ENCODE data around the gene CPNE5. TPM values are rescaled to one million over a fixed set of nuclear protein-coding genes. Genes with fewer than 3 reads are reported as not detected.

The CPNE5 gene
- total and polyA plus RNA-seq, 2 of the 4 experiments (the other 2 are of a cell fraction): 0.07 TPM; not detected in 1

- no peak overlapping the region for H2BK120ac ChIP-seq (ENCODE audit: low read depth, low read length)
Observed at GRCh38 chr6:36760685-36761435, 78.4 kb downstream of the CPNE5 start.

More at GRCh38 chr6:36760685-36761435, 78.4 kb downstream of the CPNE5 start:
- Histone ChIP-seq H4K20me1 (ENCODE audit: insufficient read depth, low read length) (no peaks in the 10 kb centered on the region), H2AK9ac (replicated peaks; ENCODE audit: low read depth, low read length, poor library complexity) (no peak overlapping the region), H2AK5ac (ENCODE audit: low read depth, low read length) (no peak overlapping the region), H3K9ac (ENCODE audit: low read depth, low read length) (no peak overlapping the region), H3K4me3 (ENCODE audit: insufficient read depth, low read depth, low read length) (no peak overlapping the region), H3K9me1 (ENCODE audit: insufficient read depth, low read length) (no peaks in the 10 kb centered on the region), H3K27me3 (ENCODE audit: control insufficient read depth, insufficient read depth, low read length) (peaks cover 18% of the 10 kb centered on the region), H3K27ac (ENCODE audit: insufficient read depth, low read length) (no peak overlapping the region), H3K4me2 (ENCODE audit: low read depth, low read length) (no peak overlapping the region), H3K79me1 (ENCODE audit: low read depth in 1 of 2, low read length in 2 of 2) (no peaks in the 10 kb centered on the region), H2BK5ac (ENCODE audit: low read depth, low read length, poor library complexity, severe bottlenecking) (no peak overlapping the region), H3K4ac (ENCODE audit: low read depth, low read length) (no peak overlapping the region), H3K14ac (replicated peaks; ENCODE audit: low read depth, low read length) (no peak overlapping the region), H3K36me3 (ENCODE audit: control insufficient read depth, insufficient read depth, low read length) (no peaks in the 10 kb centered on the region), H4K91ac (ENCODE audit: insufficient read depth, low read depth, low read length) (no peak overlapping the region), H3K9me3 (ENCODE audit: control insufficient read depth, insufficient read depth, low read length) (no peaks in the 10 kb centered on the region), H3K56ac (ENCODE audit: extremely low read depth, insufficient read depth, low read length) (no peak overlapping the region), H3K4me1 (ENCODE audit: control insufficient read depth, insufficient read depth, low read length) (no peaks in the 10 kb centered on the region), H4K5ac (ENCODE audit: low read depth, low read length) (no peak overlapping the region), H2AFZ (replicated peaks; ENCODE audit: low read length, poor library complexity) (no peak overlapping the region), H2BK20ac (ENCODE audit: low read depth, low read length) (no peak overlapping the region), H3K23ac (ENCODE audit: low read depth, low read length) (no peak overlapping the region), H4K8ac (ENCODE audit: low read depth in 2 of 2, low read length in 2 of 2) (no peak overlapping the region), H2BK15ac (ENCODE audit: low read depth, low read length) (no peak overlapping the region), H3K18ac (ENCODE audit: low read depth, low read length) (no peak overlapping the region)
- DNase-seq (no peak), ATAC-seq (ENCODE audit: low read depth) (no peak)
- no peak for TF ChIP-seq MAFK (IDR thresholded peaks at IDR 0.05; ENCODE audit: low read depth, low read length)
- no peak for TF ChIP-seq CTCF (conservative IDR thresholded peaks at IDR 0.05; ENCODE audit: low read depth, low read length)
- TF ChIP-seq NFE2L2 (IDR thresholded peaks at IDR 0.05; ENCODE audit: low read depth, low read length): no peak
- TF ChIP-seq BHLHE40 (IDR thresholded peaks at IDR 0.05; ENCODE audit: low read depth, low read length): no peak
- TF ChIP-seq USF2 (IDR thresholded peaks at IDR 0.05; ENCODE audit: low read depth, low read length): no peak
- ChIA-PET POLR2A (ENCODE audit: unreplicated experiment) (interaction anchor here (0.5 to 0.6 kb wide), 2 partner anchors 120 to 246 kb away, joined by 4 to 8 read pairs; no protein-coding TSS in a partner anchor), CTCF (interaction anchor here (2.2 kb wide), 1 partner anchor 8 kb away, joined by 11 read pairs; no protein-coding TSS in a partner anchor)
- in situ Hi-C loops (cut with MboI; ENCODE audit: low sequenced_read_pairs) (no loop called here), intact Hi-C loops (cut with micrococcal nuclease) (no loop called here), dilution Hi-C loops (cut with HindIII; ENCODE audit: low sequenced_read_pairs, unreplicated experiment) (no loop called here)
- WGBS, 2 experiments (ENCODE audit: extremely low coverage in 2 of 2, insufficient read length in 1 of 2): 82% methylated on average over 3 of the region's 11 CpGs; no CpG with 5 or more reads in 1 of the 2 experiments
- BruUV-seq (replicated peaks): no TSS peak
